ENCODE measurements around the gene ABCB9.

ABCB9 gene

DNA sequence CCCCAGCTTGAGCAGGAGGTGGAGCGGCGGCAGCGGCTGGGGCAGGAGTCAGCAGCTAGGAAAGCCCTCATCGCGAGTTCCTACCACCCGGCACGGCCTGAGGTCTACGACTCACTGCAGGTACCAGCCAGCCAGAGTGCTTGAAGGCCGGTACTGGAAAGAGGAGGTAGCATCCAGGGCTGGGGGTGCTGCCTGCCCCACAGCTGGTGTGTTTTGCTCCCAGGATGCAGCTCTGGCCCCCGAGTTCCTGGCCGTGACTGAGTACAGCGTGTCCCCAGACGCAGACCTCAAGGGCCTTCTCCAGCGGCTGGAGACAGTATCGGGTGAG is 10.3 kb upstream of the ABCB9 start:
- Histone ChIP-seq H3K4me1 (ENCODE audit: control insufficient read depth in 1 of 2, insufficient read depth in 1 of 2, low read depth in 1 of 2, low read length in 1 of 2) (peaks cover 40 to 46% of the 10 kb centered on the region in 2 experiments), H3K9me3 (no peaks in the 10 kb centered on the region), H3K27me3 (no peaks in the 10 kb centered on the region), H3K36me3 (peaks cover 20% of the 10 kb centered on the region), H3K27ac (peak overlapping the region; percentile 98), H3K4me3 (ENCODE audit: low read depth in 1 of 2, low read length in 1 of 2) (no peak overlapping the region)
- TF ChIP-seq, protein P1, sequence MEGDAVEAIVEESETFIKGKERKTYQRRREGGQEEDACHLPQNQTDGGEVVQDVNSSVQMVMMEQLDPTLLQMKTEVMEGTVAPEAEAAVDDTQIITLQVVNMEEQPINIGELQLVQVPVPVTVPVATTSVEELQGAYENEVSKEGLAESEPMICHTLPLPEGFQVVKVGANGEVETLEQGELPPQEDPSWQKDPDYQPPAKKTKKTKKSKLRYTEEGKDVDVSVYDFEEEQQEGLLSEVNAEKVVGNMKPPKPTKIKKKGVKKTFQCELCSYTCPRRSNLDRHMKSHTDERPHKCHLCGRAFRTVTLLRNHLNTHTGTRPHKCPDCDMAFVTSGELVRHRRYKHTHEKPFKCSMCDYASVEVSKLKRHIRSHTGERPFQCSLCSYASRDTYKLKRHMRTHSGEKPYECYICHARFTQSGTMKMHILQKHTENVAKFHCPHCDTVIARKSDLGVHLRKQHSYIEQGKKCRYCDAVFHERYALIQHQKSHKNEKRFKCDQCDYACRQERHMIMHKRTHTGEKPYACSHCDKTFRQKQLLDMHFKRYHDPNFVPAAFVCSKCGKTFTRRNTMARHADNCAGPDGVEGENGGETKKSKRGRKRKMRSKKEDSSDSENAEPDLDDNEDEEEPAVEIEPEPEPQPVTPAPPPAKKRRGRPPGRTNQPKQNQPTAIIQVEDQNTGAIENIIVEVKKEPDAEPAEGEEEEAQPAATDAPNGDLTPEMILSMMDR (IDR thresholded peaks at IDR 0.05) = no peak

DNA sequence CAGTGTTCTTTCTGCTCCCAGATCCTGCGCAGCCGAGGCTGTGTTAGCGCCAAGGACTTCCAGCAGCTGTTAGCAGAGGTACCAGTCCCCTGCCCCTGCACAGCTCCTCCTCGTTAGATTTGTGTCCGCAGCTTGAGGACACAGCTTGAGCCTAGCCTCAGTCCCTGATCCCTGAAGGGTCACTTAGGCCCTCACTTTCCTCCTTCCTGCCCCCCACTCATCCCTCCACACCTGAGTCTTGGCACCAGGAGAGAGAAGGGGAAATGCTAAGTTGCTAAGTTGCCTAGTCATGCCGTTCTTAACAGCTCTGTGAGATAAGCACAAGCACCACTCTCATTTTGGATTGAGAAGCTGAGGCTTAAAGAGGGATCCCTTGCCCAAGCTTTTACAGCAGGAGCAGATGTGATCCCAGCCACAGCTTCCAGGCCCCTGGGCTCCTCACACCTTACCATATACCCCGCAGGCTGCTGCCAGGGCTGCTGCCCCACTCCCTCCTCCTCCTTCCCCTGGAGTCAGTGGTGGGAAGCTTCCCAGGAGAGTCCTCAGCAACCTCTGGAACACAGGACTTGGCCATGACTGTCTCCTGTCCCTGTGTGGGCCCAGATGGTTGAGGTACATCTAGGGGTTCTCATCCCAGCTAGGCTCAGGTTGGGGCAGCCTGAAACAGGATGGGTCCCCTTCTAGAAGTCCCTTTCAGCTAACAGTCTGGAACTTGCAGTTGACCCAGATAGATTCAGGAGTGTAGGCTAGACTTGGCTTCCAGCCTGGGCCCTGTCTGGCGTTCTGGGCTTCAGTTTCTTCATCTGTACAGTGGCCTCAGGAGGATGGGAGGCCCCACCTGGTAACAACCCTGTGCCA is 9.8 kb upstream of the ABCB9 start:
- Histone ChIP-seq H3K36me3 (peaks cover 20% of the 10 kb centered on the region), H3K9me3 (no peaks in the 10 kb centered on the region), H3K4me1 (ENCODE audit: control insufficient read depth in 1 of 2, insufficient read depth in 1 of 2, low read depth in 1 of 2, low read length in 1 of 2) (peaks cover 34 to 40% of the 10 kb centered on the region in 2 experiments), H3K4me3 (ENCODE audit: low read depth in 1 of 2, low read length in 1 of 2) (peak overlapping the region; percentile 85 to 86), H3K27me3 (no peaks in the 10 kb centered on the region), H3K27ac (peak overlapping the region; percentile 98)
- TF ChIP-seq, protein P1 (IDR thresholded peaks at IDR 0.05) = no peak

DNA sequence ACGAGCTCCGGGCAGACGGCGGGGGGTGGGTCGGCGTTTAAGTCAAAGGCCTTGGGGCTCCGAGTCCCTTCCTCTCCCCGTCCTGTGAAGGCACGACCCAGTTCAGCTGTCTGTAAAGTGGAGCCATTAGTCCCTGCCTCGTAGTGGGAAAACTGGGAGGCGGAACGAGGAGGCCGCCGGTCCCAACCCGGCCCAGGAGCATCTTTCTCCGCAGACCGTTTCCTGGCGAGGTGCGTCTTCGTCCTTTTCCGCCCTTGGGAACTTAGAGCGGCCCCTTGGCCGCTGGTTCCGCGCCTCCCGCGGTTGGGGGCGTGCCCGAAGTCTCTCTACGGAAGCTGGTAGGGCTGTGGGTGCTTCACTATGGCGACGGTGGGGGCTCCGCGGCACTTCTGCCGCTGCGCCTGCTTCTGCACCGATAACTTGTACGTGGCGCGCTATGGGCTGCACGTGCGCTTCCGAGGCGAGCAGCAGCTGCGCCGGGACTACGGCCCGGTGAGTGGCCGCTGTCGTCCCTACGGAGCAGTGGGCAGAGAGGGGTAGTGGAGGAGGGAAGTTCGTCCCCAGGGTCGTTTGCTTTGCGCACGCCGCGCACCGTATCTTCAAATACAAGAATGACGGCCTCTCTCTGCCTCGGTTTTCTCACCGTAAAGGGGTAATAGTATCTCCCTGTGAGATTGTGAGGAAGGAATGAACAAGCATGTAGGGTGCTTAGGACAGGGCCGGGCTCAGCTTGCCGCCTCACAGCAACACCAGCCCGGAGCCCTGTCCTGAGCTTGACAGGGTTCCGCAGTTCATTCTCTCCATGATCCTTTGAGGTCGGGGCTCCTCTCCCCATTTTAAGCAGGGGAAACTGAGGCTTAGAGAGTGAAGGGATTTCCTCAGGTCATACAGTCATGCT is 8.9 kb upstream of the ABCB9 start, which contains the start of gene OGFOD2:
Gene OGFOD2, plus strand, starts transcription at position 353 of the 898 bp plus-strand sequence. Its CDS starts 8 bp downstream, at position 361.
- peak within 1 kb of the TSS; percentile 98 for H3K27ac ChIP-seq
- peaks cover 20% of the 10 kb centered on the region for H3K36me3 ChIP-seq
- no peaks in the 10 kb centered on the region for H3K27me3 ChIP-seq
- TF ChIP-seq, protein P1 (IDR thresholded peaks at IDR 0.05) = peak; percentile 23
- peaks cover 31 to 37% of the 10 kb centered on the region in 2 experiments for H3K4me1 ChIP-seq (ENCODE audit: control insufficient read depth in 1 of 2, insufficient read depth in 1 of 2, low read depth in 1 of 2, low read length in 1 of 2)
- H3K9me3 ChIP-seq = no peaks in the 10 kb centered on the region
- H3K4me3 ChIP-seq (ENCODE audit: low read depth in 1 of 2, low read length in 1 of 2) = peak within 1 kb of the TSS; percentile 85 to 86

DNA sequence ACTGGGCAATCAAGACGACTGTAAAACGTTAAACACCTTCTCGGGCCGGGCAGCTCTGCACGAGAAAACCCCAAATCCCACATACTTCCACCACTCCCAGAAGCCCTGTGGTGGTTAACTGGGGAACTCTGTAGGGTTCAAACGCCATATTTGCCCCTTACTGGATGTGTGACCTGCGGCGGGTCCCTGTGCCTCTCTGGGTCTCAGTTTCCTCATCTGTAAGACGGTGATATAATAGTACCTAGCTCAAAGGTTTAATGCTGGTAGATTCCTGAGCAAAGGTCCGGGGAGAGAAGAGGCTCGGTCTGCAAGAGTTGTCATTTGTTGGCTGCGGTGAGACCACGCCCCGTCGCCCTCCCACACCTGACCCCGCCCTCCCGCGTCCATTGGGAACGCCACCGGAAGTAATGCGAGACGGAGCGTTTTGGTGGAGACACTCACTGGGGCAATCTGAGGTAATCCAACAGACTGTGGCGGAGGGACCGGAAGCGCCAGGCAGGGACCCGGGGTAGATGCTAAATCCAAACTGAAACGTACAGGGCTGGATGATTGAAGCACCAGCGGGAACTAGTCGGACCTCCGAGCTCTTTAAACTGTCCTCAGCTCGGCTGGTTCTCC is 8.1 kb upstream of the ABCB9 start:
- Histone ChIP-seq H3K4me1 (ENCODE audit: control insufficient read depth in 1 of 2, insufficient read depth in 1 of 2, low read depth in 1 of 2, low read length in 1 of 2) (peaks cover 24 to 29% of the 10 kb centered on the region in 2 experiments), H3K9me3 (no peaks in the 10 kb centered on the region), H3K4me3 (ENCODE audit: low read depth in 1 of 2, low read length in 1 of 2) (peak overlapping the region; percentile 85 to 86), H3K36me3 (peaks cover 20% of the 10 kb centered on the region), H3K27me3 (no peaks in the 10 kb centered on the region), H3K27ac (peak overlapping the region; percentile 98)
- TF ChIP-seq, protein P1 (IDR thresholded peaks at IDR 0.05) = no peak

DNA sequence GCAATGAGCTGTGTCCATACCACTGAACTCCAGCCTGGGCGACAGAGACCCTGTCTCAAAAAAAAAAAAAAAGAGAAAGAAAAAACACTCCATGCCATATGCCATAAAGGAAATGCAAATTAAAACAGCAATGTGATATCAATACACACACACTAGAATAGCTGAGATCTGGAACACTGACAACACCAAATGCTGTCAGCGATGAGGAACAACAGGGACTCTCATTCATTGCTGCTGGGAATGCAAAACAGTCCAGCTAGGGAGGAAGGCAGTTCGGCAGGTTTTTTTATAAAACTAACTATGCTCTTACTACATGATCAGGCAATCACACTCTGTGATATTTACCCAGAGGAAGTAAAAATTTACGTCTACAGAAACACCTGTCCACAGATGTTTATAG is 3.4 kb upstream of the ABCB9 start:
- Histone ChIP-seq H3K4me3 (ENCODE audit: low read depth in 1 of 2, low read length in 1 of 2) (no peak overlapping the region), H3K27ac (no peak overlapping the region), H3K9me3 (no peaks in the 10 kb centered on the region), H3K4me1 (ENCODE audit: control insufficient read depth in 1 of 2, insufficient read depth in 1 of 2, low read depth in 1 of 2, low read length in 1 of 2) (peaks cover 14 to 18% of the 10 kb centered on the region in 2 experiments), H3K27me3 (no peaks in the 10 kb centered on the region), H3K36me3 (no peaks in the 10 kb centered on the region)
- TF ChIP-seq, protein P1 (IDR thresholded peaks at IDR 0.05) = no peak

Measured in neutrophil (primary cell).